Stimulated activated naive CD8-positive, alpha-beta T cell treated with anti-CD3 and anti-CD28 coated beads, Interleukin-15, Interleukin-2, amounts not matched to agents 100 ng/mL and 50 ng/mL, for 24 hours (primary cell): ENCODE data around the gene NPAS3.

Experiments used
- H3K27ac Mint-ChIP-seq: one replicate; pipeline ENCODE4 v1.8.0; 2021; ENCODE audit warnings: mild to moderate bottlenecking, mixed read lengths
- H3K27me3 Mint-ChIP-seq: one replicate; pipeline ENCODE4 v1.8.0; 2021; ENCODE audit warnings: mixed read lengths
- H3K36me3 Mint-ChIP-seq: one replicate; pipeline ENCODE4 v1.8.0; 2021; ENCODE audit warnings: low read depth, mixed read lengths
- H3K4me1 Mint-ChIP-seq: one replicate; pipeline ENCODE4 v1.8.0; 2021; ENCODE audit warnings: low read depth, mixed read lengths
- H3K4me3 Mint-ChIP-seq: one replicate; pipeline ENCODE4 v1.8.0; 2021; ENCODE audit warnings: mild to moderate bottlenecking, mixed read lengths
- H3K9me3 Mint-ChIP-seq: one replicate; pipeline ENCODE4 v1.8.0; 2021; ENCODE audit warnings: mixed read lengths

Gene NPAS3

GRCh38 chr14:33505963-33506329 lies 567.3 kb downstream of the NPAS3 start:
- H3K36me3 Mint-ChIP-seq = no peaks in the 10 kb centered on the region
- no peaks in the 10 kb centered on the region for H3K27me3 Mint-ChIP-seq
- no peak overlapping the region for H3K27ac Mint-ChIP-seq
- no peak overlapping the region for H3K4me3 Mint-ChIP-seq
- H3K9me3 Mint-ChIP-seq = peaks cover 7% of the 10 kb centered on the region
- H3K4me1 Mint-ChIP-seq = no peaks in the 10 kb centered on the region

- Mint-ChIP-seq H3K27me3 (no peaks in the 10 kb centered on the region), H3K4me1 (no peaks in the 10 kb centered on the region), H3K27ac (no peak overlapping the region), H3K36me3 (no peaks in the 10 kb centered on the region), H3K9me3 (no peaks in the 10 kb centered on the region), H3K4me3 (no peak overlapping the region)
These were observed 569.7 kb downstream of the NPAS3 start for GRCh38 chr14:33508126-33509062.

- H3K27me3 Mint-ChIP-seq = no peaks in the 10 kb centered on the region
- H3K4me1 Mint-ChIP-seq = no peaks in the 10 kb centered on the region
- H3K27ac Mint-ChIP-seq = no peak overlapping the region
- H3K9me3 Mint-ChIP-seq = no peaks in the 10 kb centered on the region
- H3K4me3 Mint-ChIP-seq = no peak overlapping the region
- H3K36me3 Mint-ChIP-seq = no peaks in the 10 kb centered on the region
These were observed 570.8 kb downstream of the NPAS3 start for GRCh38 chr14:33509454-33509853.

- no peaks in the 10 kb centered on the region for H3K27me3 Mint-ChIP-seq
- no peaks in the 10 kb centered on the region for H3K36me3 Mint-ChIP-seq
- no peak overlapping the region for H3K4me3 Mint-ChIP-seq
- H3K27ac Mint-ChIP-seq = no peak overlapping the region
- no peaks in the 10 kb centered on the region for H3K4me1 Mint-ChIP-seq
- H3K9me3 Mint-ChIP-seq = no peaks in the 10 kb centered on the region
These were observed 571.4 kb downstream of the NPAS3 start for GRCh38 chr14:33510063-33510481.

GRCh38 chr14:33510991-33511390 lies 572.3 kb downstream of the NPAS3 start:
- Mint-ChIP-seq H3K27me3 (no peaks in the 10 kb centered on the region), H3K4me3 (no peak overlapping the region), H3K36me3 (no peaks in the 10 kb centered on the region), H3K4me1 (no peaks in the 10 kb centered on the region), H3K9me3 (no peaks in the 10 kb centered on the region), H3K27ac (no peak overlapping the region)

GRCh38 chr14:33511851-33512640 lies 573.4 kb downstream of the NPAS3 start:
- Mint-ChIP-seq H3K9me3 (no peaks in the 10 kb centered on the region), H3K36me3 (no peaks in the 10 kb centered on the region), H3K27ac (no peak overlapping the region), H3K27me3 (no peaks in the 10 kb centered on the region), H3K4me3 (no peak overlapping the region), H3K4me1 (no peaks in the 10 kb centered on the region)

- Mint-ChIP-seq H3K9me3 (no peaks in the 10 kb centered on the region), H3K4me3 (no peak overlapping the region), H3K4me1 (no peaks in the 10 kb centered on the region), H3K36me3 (no peaks in the 10 kb centered on the region), H3K27ac (no peak overlapping the region), H3K27me3 (no peaks in the 10 kb centered on the region)
These were observed 576.8 kb downstream of the NPAS3 start for GRCh38 chr14:33515441-33515840.

GRCh38 chr14:33515899-33516298 lies 577.2 kb downstream of the NPAS3 start:
- Mint-ChIP-seq H3K27ac (no peak overlapping the region), H3K36me3 (no peaks in the 10 kb centered on the region), H3K27me3 (no peaks in the 10 kb centered on the region)

GRCh38 chr14:33516898-33517436 lies 578.3 kb downstream of the NPAS3 start:
- Mint-ChIP-seq H3K4me3 (no peak overlapping the region), H3K4me1 (no peaks in the 10 kb centered on the region), H3K27me3 (no peaks in the 10 kb centered on the region), H3K9me3 (no peaks in the 10 kb centered on the region), H3K36me3 (no peaks in the 10 kb centered on the region), H3K27ac (no peak overlapping the region)

More at GRCh38 chr14:33515899-33516298, 577.2 kb downstream of the NPAS3 start:
- no peak overlapping the region for H3K4me3 Mint-ChIP-seq
- no peaks in the 10 kb centered on the region for H3K9me3 Mint-ChIP-seq
- H3K4me1 Mint-ChIP-seq = no peaks in the 10 kb centered on the region

GRCh38 chr14:33521192-33521591 lies 582.5 kb downstream of the NPAS3 start:
- no peaks in the 10 kb centered on the region for H3K36me3 Mint-ChIP-seq
- peaks cover 4% of the 10 kb centered on the region for H3K9me3 Mint-ChIP-seq
- no peak overlapping the region for H3K27ac Mint-ChIP-seq
- no peaks in the 10 kb centered on the region for H3K27me3 Mint-ChIP-seq
- no peaks in the 10 kb centered on the region for H3K4me1 Mint-ChIP-seq
- H3K4me3 Mint-ChIP-seq = no peak overlapping the region

- no peak overlapping the region for H3K27ac Mint-ChIP-seq
These were observed 585.6 kb downstream of the NPAS3 start for GRCh38 chr14:33524244-33524643.

GRCh38 chr14:33525626-33526025 lies 586.9 kb downstream of the NPAS3 start:
- Mint-ChIP-seq H3K27me3 (no peaks in the 10 kb centered on the region), H3K4me1 (no peaks in the 10 kb centered on the region), H3K9me3 (peaks cover 4% of the 10 kb centered on the region), H3K4me3 (no peak overlapping the region), H3K27ac (no peak overlapping the region), H3K36me3 (no peaks in the 10 kb centered on the region)

More at GRCh38 chr14:33524244-33524643, 585.6 kb downstream of the NPAS3 start:
- Mint-ChIP-seq H3K36me3 (no peaks in the 10 kb centered on the region), H3K9me3 (peaks cover 4% of the 10 kb centered on the region), H3K4me3 (no peak overlapping the region), H3K4me1 (no peaks in the 10 kb centered on the region), H3K27me3 (no peaks in the 10 kb centered on the region)

GRCh38 chr14:33527023-33527634 lies 588.5 kb downstream of the NPAS3 start:
- H3K36me3 Mint-ChIP-seq = no peaks in the 10 kb centered on the region
- H3K4me1 Mint-ChIP-seq = no peaks in the 10 kb centered on the region
- no peaks in the 10 kb centered on the region for H3K27me3 Mint-ChIP-seq
- no peak overlapping the region for H3K27ac Mint-ChIP-seq
- peaks cover 4% of the 10 kb centered on the region for H3K9me3 Mint-ChIP-seq
- H3K4me3 Mint-ChIP-seq = no peak overlapping the region

GRCh38 chr14:33528655-33529054 lies 590.0 kb downstream of the NPAS3 start:
- no peaks in the 10 kb centered on the region for H3K27me3 Mint-ChIP-seq
- H3K4me3 Mint-ChIP-seq = no peak overlapping the region
- H3K27ac Mint-ChIP-seq = no peak overlapping the region
- no peaks in the 10 kb centered on the region for H3K4me1 Mint-ChIP-seq
- peaks cover 4% of the 10 kb centered on the region for H3K9me3 Mint-ChIP-seq
- H3K36me3 Mint-ChIP-seq = no peaks in the 10 kb centered on the region
